Stimulated activated CD8-positive, alpha-beta memory T cell treated with anti-CD3 and anti-CD28 coated beads, Interleukin-12 subunit alpha, Interleukin-12 subunit beta, amount 100 ng/mL, for 24 hours (primary cell): ENCODE results near the gene GPR101.

Experiments used
- DNase-seq: peaks from one replicate; pipeline ENCODE4 v3.0.0-alpha.2; 2020; ENCODE audit errors: extremely low read depth

The GPR101 gene

GRCh38 chrX:137033774-137034507, at the start of gene GPR101:
Gene GPR101 (minus strand): TSS chrX:137033995. CDS start chrX:137031674, 2,321 bp downstream.
- DNase-seq: no peak

GRCh38 chrX:137081239-137081638, 47.4 kb upstream of the GPR101 start:
- no peak for DNase-seq

DNA sequence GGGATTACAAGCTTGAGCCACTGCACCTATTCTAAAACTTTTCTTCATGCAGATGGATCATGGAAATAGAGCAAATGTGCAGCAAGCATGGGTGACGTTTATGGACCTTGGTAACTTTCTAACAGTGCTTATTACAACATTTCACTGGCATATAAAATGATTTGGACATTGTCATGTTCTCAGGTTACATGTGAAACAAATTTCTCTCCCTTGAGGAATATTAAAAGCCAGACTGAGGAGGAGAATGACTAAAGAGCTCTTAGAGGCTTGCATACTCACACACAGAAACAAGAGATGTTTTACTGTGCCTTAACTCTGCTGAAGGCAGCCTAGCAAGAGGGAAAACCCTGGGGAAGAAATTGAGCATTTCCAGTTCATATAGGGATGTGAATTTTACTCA, 38.6 kb upstream of the GPR101 start:
- no peak for DNase-seq

GRCh38 chrX:137071596-137071995, 37.8 kb upstream of the GPR101 start:
- no peak for DNase-seq

GRCh38 chrX:137067147-137067546, 33.4 kb upstream of the GPR101 start:
- DNase-seq: no peak

DNA sequence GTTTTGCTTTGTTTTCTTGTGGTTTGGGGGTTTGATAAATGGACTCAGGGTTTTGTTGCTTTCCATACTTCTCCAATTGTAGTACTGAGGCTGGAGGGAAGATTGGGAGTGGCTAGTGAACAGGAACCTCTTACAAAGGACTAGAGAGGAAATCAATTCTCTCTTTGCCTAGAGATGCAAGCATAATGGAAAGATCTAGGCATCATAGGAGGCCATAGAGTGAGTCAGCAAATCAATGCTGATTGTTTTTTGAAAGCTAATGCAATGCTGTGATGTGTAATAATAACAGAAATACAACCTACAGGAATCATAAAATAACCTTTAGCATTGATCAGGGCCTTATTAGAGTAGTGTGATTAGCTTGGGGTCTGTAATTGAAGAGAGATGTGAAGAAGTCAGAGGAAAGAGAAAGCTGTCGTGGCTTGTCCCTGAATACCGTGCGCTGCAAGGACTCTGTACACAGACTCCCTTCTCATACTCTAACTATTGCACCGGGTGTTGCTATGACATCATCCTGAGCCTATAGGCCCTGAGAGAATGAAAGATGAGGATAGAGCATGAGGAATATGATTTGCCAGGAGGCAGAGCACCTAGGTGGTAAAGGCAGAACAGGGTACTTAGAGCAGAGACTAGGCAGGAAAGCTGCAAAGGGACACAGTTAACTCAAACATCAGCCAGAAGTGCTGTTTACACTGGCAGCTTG, 29.3 kb upstream of the GPR101 start:
- no peak for DNase-seq

GRCh38 chrX:137058339-137059127, 24.7 kb upstream of the GPR101 start:
- no peak for DNase-seq

DNA sequence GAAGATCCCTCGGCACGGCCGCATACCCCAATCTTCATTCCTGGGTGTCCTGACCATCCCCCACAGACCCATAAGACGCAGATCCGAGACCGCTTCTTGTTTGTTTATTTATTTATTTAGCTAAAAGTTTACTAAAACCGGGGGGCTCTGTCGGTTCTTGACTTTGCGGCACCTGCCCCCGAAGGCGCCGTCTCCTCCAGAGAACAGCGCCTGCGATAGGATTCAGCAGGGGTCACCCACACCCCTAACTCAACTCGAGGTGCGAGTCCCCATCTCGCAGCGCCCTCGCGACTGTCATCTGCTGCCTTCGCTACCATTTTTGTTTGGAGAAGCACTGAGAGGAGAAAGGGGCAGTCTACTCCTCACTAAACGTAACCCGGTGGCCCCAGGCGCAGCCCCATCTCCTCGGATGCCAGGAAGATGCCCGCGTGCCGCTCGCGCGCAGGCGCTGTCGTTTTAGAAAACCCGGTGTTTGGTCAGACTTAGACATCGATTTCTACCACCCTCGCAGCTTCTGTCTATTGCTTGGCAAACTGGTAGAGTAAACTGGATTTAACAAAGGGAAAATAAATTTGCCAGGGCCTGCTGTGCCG, 18.9 kb upstream of the GPR101 start:
- DNase-seq: no peak

GRCh38 chrX:137051978-137052642, 18.3 kb upstream of the GPR101 start:
- DNase-seq: peak; percentile 41

DNA sequence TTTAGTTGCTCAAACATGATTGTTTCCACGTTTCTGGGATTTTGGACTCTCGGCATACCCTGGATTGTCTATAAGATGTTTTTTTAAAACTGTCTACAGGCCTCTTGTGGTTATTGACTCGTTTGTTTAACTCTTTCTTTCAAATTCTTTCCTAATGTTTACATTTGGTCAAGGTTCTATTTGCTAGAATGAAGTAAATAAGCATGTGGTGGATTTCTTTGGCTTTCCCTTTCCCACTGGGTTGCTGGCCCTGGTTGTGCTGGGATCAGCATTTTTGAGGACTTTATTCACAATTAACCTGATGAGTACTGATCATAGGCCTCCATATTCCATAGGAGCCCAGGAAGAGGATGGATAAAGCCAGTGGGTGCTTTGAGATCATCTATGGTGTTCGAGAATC, 11.1 kb upstream of the GPR101 start:
- DNase-seq: no peak

DNA sequence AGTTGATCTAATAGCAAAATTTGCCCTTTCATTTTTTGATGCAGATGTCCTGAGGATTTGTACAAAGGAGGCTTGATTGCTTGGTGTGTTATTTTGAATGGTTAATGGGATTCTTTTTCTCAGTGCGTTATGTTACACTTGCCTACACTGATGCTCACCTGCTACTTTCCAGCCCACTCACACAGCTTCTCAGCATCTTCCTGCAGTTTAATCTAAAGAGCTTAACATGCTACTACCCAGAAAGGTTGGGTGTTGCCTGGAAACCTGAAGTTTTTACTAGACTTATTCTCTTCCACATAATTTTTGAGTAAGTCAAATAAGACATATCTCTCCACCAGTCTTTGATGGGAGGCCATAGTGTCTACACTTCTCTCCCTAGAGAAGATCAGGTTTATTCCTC, 9.9 kb upstream of the GPR101 start:
- no peak for DNase-seq

GRCh38 chrX:137041329-137041728, 7.5 kb upstream of the GPR101 start:
- no peak for DNase-seq

DNA sequence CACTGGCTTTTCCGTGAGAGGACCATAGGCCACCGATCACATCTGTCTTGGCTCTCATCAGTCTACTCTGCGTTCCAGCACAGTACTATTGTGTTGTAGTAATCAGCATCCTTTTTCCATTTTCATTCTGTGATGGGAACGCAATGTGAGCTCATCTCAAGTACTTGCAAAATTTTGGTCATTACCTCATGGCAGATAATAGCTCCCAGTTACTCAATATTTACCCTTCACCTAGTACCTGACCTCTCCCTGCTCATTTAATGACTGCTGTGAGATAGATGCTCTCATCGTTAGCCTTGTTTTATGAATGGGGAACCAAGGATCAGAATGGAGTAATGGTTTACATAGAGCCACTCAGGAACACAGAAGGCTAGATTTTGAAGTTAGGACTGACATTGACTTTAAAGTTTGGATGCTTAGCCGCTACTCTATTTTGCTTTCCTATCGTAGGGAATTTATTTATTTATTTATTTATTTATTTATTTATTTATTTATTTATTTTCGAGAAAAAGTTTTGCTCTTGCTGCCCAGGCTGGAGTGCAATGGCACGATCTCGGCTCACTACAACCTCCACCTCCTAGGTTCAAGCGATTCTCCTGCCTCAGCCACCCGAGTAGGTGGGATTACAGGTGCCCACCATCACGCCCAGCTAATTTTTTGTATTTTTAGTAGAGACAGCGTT, 6.5 kb upstream of the GPR101 start:
- DNase-seq: no peak

DNA sequence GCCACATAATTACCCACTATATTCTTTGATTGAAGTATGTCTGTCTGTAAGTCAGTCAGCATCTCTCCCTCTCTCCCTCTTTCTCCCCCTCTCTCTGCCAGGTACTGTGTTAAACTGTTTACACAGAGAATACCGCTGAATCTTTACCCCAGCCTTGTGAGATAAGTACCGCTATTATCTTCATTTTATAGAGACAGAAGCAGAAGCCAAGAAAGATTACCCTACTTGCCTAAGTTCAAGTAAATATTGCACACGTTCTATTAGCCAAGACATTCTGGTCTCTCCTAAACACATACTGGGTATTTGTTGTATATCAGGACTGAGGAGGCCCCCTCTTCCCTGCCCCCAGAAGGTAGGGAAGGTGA, 695 bp upstream of the GPR101 start:
- DNase-seq: no peak

DNA sequence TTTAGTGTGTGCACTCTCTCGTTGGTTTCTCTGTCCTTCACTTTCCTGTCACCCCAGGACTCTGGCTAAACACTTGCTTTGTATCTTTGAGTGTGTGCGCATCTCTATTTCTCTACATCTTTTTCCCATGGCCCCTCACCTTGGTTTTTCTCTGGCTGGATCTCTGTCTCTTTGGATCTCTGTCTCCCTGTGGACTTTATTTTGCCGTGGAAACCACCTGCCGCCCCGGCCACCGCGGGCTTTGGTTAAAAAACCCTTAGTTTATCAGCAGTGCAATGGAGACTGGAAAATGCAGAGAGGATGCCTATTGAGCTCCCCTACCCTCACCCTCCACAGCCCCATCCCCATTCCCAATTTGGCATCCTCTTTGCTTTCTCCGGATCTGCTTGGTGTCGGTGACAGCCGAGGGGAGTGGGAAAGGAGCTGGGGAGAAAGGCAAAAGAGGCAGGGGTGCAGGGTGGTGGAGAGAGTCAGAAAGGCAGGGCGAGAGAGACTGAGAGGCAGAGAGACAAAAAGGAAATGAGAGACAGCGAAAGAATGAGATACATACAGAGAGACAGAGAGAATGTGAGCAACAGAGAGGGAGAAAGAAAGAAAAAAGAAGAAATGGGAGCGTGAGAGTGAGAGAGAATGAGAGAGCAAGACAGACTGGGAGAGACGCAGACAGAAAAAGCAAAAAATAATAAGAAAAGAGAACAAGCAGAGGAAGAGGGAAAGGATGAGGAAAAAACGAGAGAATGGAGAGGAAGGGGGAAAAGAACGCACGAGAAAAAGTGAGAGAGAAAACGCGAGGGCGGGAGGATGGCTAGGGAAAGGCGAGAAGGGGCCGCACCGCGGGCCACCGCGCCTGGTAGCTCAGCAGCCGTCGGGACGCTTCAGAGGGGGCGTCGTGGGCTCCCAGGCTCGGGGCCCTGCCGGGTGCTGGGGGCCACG, 688 bp downstream of the GPR101 start:
- DNase-seq: no peak

DNA sequence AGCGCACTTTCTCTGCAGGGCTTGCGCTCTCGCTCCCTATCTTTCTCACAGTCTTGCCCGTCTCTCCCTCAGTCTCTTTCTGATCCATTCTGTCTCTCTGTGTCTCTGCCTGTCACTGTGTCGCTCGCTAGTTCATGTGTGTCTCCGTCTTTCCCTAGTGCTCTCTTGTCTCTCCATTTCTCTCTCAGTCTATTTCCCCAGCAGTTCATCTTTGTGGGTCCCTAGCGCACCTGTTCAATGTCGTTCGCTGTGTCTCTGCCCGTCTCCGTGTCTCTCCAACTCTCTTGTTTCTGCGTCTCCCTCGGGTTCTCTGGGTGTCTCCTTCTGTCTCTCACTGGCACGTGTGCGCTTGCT, 1.5 kb downstream of the GPR101 start:
- no peak for DNase-seq

GRCh38 chrX:137031517-137032340, 2.1 kb downstream of the GPR101 start:
- DNase-seq: no peak

DNA sequence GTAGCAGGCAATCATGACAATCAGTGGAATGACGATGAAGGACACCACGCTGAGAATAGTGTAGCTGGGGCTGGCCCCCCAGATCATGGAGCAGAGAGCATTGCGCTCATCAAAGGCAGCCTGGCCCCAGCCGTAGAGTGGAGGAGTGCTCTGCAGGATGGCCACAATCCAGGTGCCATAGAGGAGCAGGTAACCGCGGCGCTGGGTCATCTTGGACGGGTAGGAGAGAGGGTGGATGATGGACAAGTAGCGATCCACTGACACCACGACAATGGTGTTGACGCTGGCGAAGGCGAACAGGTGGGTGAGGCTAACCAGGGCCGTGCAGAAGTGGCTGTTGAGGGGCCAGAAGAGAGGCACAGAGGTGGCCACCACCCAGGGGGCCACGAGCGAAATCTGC, 2.8 kb downstream of the GPR101 start:
- DNase-seq: no peak

DNA sequence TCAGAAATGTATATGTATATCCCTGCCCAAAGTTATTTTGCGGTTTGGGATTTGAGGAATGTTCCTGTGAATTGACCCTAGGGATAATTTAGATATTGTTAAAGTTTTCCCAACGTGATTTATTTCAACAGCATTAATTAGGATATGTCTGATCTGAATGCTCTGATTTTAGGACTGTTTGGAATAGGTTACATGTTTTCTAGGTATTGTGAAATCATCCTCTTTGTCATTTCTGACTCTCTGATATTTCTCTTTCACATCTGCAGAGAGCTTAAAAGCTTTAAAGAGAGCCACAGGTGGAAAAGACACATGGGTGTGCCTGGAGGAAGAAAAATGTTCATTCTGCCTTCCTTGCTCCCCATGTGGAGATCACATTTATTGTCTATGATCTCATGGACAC, 5.1 kb downstream of the GPR101 start:
- DNase-seq: no peak
